Measurements from ENCODE around the gene PARD3B. TPM values are rescaled to one million over a fixed set of nuclear protein-coding genes. Genes with fewer than 3 reads are reported as not detected.

PARD3B gene
- total RNA-seq, 6 experiments from 2014 or later, result 5.3 to 11.2 (median 8.3) TPM

- H3K36me3 ChIP-seq, result no peaks in the 10 kb centered on the region
- no peak overlapping the region for H3K27ac ChIP-seq
- no peaks in the 10 kb centered on the region for H3K27me3 ChIP-seq
- 88% methylated on average over 1 of the region's 1 CpG for WGBS (ENCODE audit: insufficient coverage, low coverage, low lambda C conversion rate, missing lambda C conversion rate)
- intact Hi-C loops (cut with DNase I), result no loop called here
- H3K9me3 ChIP-seq, result no peaks in the 10 kb centered on the region
- no peak for ATAC-seq
- H3K4me1 ChIP-seq, result no peaks in the 10 kb centered on the region
- no peak overlapping the region for H3K4me3 ChIP-seq
- TF ChIP-seq CTCF (IDR thresholded peaks at IDR 0.05), result no peak
- TF ChIP-seq POLR2A (IDR thresholded peaks at IDR 0.05), result no peak
- DNase-seq, result no peak
Measured at GRCh38 chr2:205261516-205262020, 716.3 kb downstream of the PARD3B start.

GRCh38 chr2:205267323-205267722, 722.0 kb downstream of the PARD3B start:
- 100% methylated on average over 2 of the region's 2 CpGs for WGBS (ENCODE audit: insufficient coverage, low coverage, low lambda C conversion rate, missing lambda C conversion rate)
- no peaks in the 10 kb centered on the region for H3K4me1 ChIP-seq

GRCh38 chr2:205270689-205271088, 725.4 kb downstream of the PARD3B start:
- intact Hi-C loops (cut with DNase I), result no loop called here
- Histone ChIP-seq H3K36me3 (no peaks in the 10 kb centered on the region), H3K4me3 (no peak overlapping the region), H3K4me1 (no peaks in the 10 kb centered on the region), H3K27ac (no peak overlapping the region), H3K9me3 (no peaks in the 10 kb centered on the region), H3K27me3 (no peaks in the 10 kb centered on the region)
- WGBS (ENCODE audit: insufficient coverage, low coverage, low lambda C conversion rate, missing lambda C conversion rate), result 45% methylated on average over 4 of the region's 4 CpGs
- no peak for ATAC-seq
- no peak for DNase-seq
- TF ChIP-seq POLR2A (IDR thresholded peaks at IDR 0.05) (no peak), CTCF (IDR thresholded peaks at IDR 0.05) (no peak)

More at GRCh38 chr2:205267323-205267722, 722.0 kb downstream of the PARD3B start:
- Histone ChIP-seq H3K27me3 (no peaks in the 10 kb centered on the region), H3K27ac (no peak overlapping the region), H3K4me3 (no peak overlapping the region), H3K9me3 (no peaks in the 10 kb centered on the region), H3K36me3 (no peaks in the 10 kb centered on the region)
- no peak for DNase-seq
- TF ChIP-seq POLR2A (IDR thresholded peaks at IDR 0.05) (no peak), CTCF (IDR thresholded peaks at IDR 0.05) (no peak)
- no peak for ATAC-seq
- intact Hi-C loops (cut with DNase I), result no loop called here

GRCh38 chr2:205273148-205273547, 727.9 kb downstream of the PARD3B start:
- Histone ChIP-seq H3K27ac (no peak overlapping the region), H3K36me3 (no peaks in the 10 kb centered on the region), H3K27me3 (no peaks in the 10 kb centered on the region), H3K9me3 (no peaks in the 10 kb centered on the region), H3K4me1 (no peaks in the 10 kb centered on the region), H3K4me3 (no peak overlapping the region)
- no peak for DNase-seq
- TF ChIP-seq CTCF (IDR thresholded peaks at IDR 0.05) (no peak), POLR2A (IDR thresholded peaks at IDR 0.05) (no peak)
- ATAC-seq, result no peak
- 44% methylated on average over 2 of the region's 2 CpGs for WGBS (ENCODE audit: insufficient coverage, low coverage, low lambda C conversion rate, missing lambda C conversion rate)
- intact Hi-C loops (cut with DNase I), result no loop called here

GRCh38 chr2:205273627-205274026, 728.4 kb downstream of the PARD3B start:
- H3K36me3 ChIP-seq, result no peaks in the 10 kb centered on the region
- H3K9me3 ChIP-seq, result no peaks in the 10 kb centered on the region
- H3K27ac ChIP-seq, result no peak overlapping the region
- no peaks in the 10 kb centered on the region for H3K27me3 ChIP-seq
- H3K4me3 ChIP-seq, result no peak overlapping the region
- WGBS (ENCODE audit: insufficient coverage, low coverage, low lambda C conversion rate, missing lambda C conversion rate), result 81% methylated on average over 3 of the region's 3 CpGs
- DNase-seq (no peak), ATAC-seq (no peak)
- H3K4me1 ChIP-seq, result no peaks in the 10 kb centered on the region
- intact Hi-C loops (cut with DNase I), result no loop called here
- no peak for TF ChIP-seq POLR2A (IDR thresholded peaks at IDR 0.05)
- no peak for TF ChIP-seq CTCF (IDR thresholded peaks at IDR 0.05)
